Mucosa of descending colon (tissue), 3 donors: ENCODE results near the gene CEACAM7. TPM values are rescaled to one million over a fixed set of nuclear protein-coding genes. Genes with fewer than 3 reads are reported as not detected.

Experiments used
- ATAC-seq: fragments of 200-7000 bp; cut with Tn5 transposase; one replicate; pipeline ENCODE4 v1.9.1; 2020; ENCODE audit warnings: mild to moderate bottlenecking, moderate library complexity
- DNase-seq, 3 donors: peaks; one replicate each; pipeline ENCODE4 v3.0.0-alpha.2; 2020
- H3K36me3 ChIP-seq: fragments of 200-600 bp; one replicate; pipeline ENCODE4 v1.8.0; 2021; ENCODE audit warnings: low read depth, mild to moderate bottlenecking
- H3K4me1 ChIP-seq: fragments of 200-600 bp; one replicate; pipeline ENCODE4 v1.8.0; 2021; ENCODE audit warnings: low read depth, mild to moderate bottlenecking
- H3K4me3 ChIP-seq: fragments of 200-600 bp; one replicate; pipeline ENCODE4 v1.8.0; 2021; ENCODE audit warnings: mild to moderate bottlenecking
- H3K9me3 ChIP-seq: fragments of 200-600 bp; one replicate; pipeline ENCODE4 v1.8.0; 2021; ENCODE audit warnings: mild to moderate bottlenecking
- CTCF ChIP-seq: fragments of 200-600 bp; IDR thresholded peaks from one replicate; pipeline ENCODE4 v1.8.0; 2022; ENCODE audit warnings: antibody characterized with exemption, mild to moderate bottlenecking
- intact Hi-C, 2 donors: fragments of 100-400 bp; cut with DNase I in 1 of 2; cut with micrococcal nuclease in 1 of 2; formaldehyde crosslinking; loops; one replicate each; pipeline versions ENCODE4 v1.11.0 to v1.11.1; 2022; cut with DNase I, micrococcal nuclease
- total RNA-seq, 3 donors: library from RNA; stranded (reverse); fragmentation: NEBNext Ultra II Directional in 2 of 3; extraction: Animal tissue kit (Norgen Biotek cat#: 25700) in 2 of 3; gene quantifications; one replicate each; pipeline versions ENCODE4 v1.2.1 to v1.2.4, GENCODE V29; 2021 to 2023
- donor health status: DM: no; HTN: no; CAD: no; lungs with moderate emphysema.
- donor health status: DM: no; HTN: no; CAD: no.
- donor health status: DM: no; HTN: yes; CAD: no.

The CEACAM7 gene
- total RNA-seq, 3 donors from 2014 or later, result 753 to 3,639 (median 2,117) TPM

DNA sequence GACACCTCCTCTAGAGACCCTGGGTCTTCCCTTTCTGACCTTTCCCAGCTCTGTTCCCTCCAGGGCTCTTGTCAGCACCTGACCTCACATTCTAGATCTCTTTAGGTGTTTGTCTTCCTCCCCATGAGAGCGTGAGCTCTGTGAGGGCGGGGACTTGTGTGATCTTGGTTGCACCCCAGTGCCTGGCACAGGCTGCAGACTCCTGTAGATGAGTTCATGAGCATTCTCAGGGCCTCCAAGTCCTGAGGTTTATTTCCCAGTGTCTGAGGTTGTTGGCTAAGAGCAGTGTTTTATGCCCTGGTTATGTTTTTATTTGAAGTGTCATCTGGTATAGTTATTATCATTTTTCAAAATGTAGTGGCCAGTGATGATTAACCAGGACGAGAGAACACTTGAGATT lies 61.8 kb downstream of the CEACAM7 start:
- no peaks in the 10 kb centered on the region for H3K36me3 ChIP-seq
- H3K9me3 ChIP-seq, result peaks cover 14% of the 10 kb centered on the region
- intact Hi-C loops, result no loop called here
- TF ChIP-seq CTCF, result no peak
- H3K4me1 ChIP-seq, result no peaks in the 10 kb centered on the region
- ATAC-seq (no peak), DNase-seq (no peak)
- no peak overlapping the region for H3K4me3 ChIP-seq

DNA sequence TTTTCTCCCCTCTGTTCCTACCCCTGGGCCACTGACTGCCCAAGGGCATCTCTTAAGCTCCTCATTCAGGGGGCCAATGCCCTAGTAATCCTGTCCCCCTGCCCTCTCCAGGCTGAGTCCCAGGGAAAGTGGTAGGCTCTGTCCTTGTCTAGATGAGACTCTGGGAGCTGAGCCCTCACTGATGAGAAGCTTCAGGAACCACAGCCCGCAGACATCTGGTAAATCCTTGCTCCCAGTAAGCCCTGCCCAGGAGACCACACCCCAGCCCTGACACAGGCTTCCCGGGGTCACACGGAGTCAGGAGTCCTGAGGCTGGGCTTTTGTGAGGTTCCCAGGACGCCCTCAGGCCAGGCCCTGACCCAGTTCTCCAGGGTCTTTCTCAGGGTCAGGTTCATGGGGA lies 63.1 kb downstream of the CEACAM7 start:
- H3K36me3 ChIP-seq, result no peaks in the 10 kb centered on the region
- H3K4me3 ChIP-seq, result no peak overlapping the region
- H3K9me3 ChIP-seq, result peaks cover under 1% of the 10 kb centered on the region
- intact Hi-C loops, result no loop called here
- H3K4me1 ChIP-seq, result no peaks in the 10 kb centered on the region
- DNase-seq (no peak), ATAC-seq (no peak)
- TF ChIP-seq CTCF, result no peak

- no peaks in the 10 kb centered on the region for H3K9me3 ChIP-seq
- no peak overlapping the region for H3K4me3 ChIP-seq
- no peaks in the 10 kb centered on the region for H3K4me1 ChIP-seq
- no peak for TF ChIP-seq CTCF
- no peaks in the 10 kb centered on the region for H3K36me3 ChIP-seq
- ATAC-seq, result no peak
- intact Hi-C loops, result no loop called here
- DNase-seq, result no peak
Measured at GRCh38 chr19:41624515-41624914, 63.6 kb downstream of the CEACAM7 start.

DNA sequence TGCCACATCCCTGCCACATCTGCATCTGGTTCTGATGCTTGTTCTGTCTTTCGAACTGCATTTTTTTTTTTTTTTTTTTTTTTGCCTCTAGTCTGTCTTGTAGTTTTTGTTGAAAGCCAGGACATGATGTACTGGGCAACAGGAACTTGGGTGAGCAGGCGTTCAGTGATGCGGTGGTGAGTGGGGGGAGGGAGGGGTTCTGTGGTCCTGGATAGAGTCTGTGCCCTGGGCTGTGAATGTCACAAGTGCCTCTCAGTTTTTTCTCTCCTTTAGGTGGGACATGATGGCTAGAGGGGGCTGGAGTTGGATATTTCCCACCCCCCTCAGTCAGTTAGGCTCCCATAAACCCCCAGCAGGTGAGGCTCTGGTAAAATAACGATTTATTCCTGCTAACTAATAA lies 64.7 kb downstream of the CEACAM7 start:
- intact Hi-C loops, result no loop called here
- DNase-seq (no peak), ATAC-seq (no peak)
- H3K36me3 ChIP-seq, result no peaks in the 10 kb centered on the region
- no peak overlapping the region for H3K4me3 ChIP-seq
- H3K9me3 ChIP-seq, result no peaks in the 10 kb centered on the region
- no peak for TF ChIP-seq CTCF
- no peaks in the 10 kb centered on the region for H3K4me1 ChIP-seq

Other genes with a start within 250 kb of the CEACAM7 start
- gene DMAC2, start 248.4 kb downstream of the CEACAM7 start, total RNA-seq, result 10 to 100 TPM; 38.9 to 61.0 (median 47.5) TPM
- not detected for gene ERICH4, start 245.1 kb downstream of the CEACAM7 start, total RNA-seq
- gene CEACAM21, start 112.1 kb downstream of the CEACAM7 start, total RNA-seq, result 1 to 10 TPM; 1.4 to 2.1 (median 1.9) TPM
- gene CEACAM4, start 61.2 kb downstream of the CEACAM7 start, total RNA-seq, result 1 to 10 TPM in 1 of 3 donors, under 1 TPM in 1, not detected in 1; 0.25 to 1.2 TPM
- gene CEACAM5, start 20.4 kb upstream of the CEACAM7 start, total RNA-seq, result 1,000 to 10,000 TPM; 2,069 to 7,240 (median 3,325) TPM
- gene CEACAM6, start 67.3 kb upstream of the CEACAM7 start, total RNA-seq, result 1,000 to 10,000 TPM in 1 of 3 donors, 100 to 1,000 TPM in 2; 249 to 1,767 (median 431) TPM
- gene CEACAM3, start 108.3 kb upstream of the CEACAM7 start, total RNA-seq, result 1 to 10 TPM; 2.5 to 4.5 (median 3.9) TPM
- not detected for gene LYPD4, start 156.4 kb upstream of the CEACAM7 start, total RNA-seq
- not detected for gene DMRTC2, start 156.8 kb upstream of the CEACAM7 start, total RNA-seq
- gene RPS19, start 172.0 kb upstream of the CEACAM7 start, total RNA-seq, result 1,000 to 10,000 TPM; 1,251 to 1,696 (median 1,572) TPM
- 1 to 10 TPM; 2.7 to 7.3 (median 3.9) TPM for gene CD79A, start 189.0 kb upstream of the CEACAM7 start, total RNA-seq
- gene ARHGEF1, start 194.9 kb upstream of the CEACAM7 start, total RNA-seq, result 100 to 1,000 TPM in 1 of 3 donors, 10 to 100 TPM in 2; 84.9 to 125 (median 92.3) TPM
- 1 to 10 TPM in 1 of 3 donors, under 1 TPM in 2; 0.70 to 1.1 (median 0.98) TPM for gene ERFL, start 240.2 kb upstream of the CEACAM7 start, total RNA-seq